ENCODE measurements around the gene ADPGK.

- no peak for TF ChIP-seq CTCF (conservative IDR thresholded peaks at IDR 0.05 in 1 of 2, IDR thresholded peaks at IDR 0.05 in 1 of 2; ENCODE audit: extremely low read depth in 1 of 2, insufficient read depth in 1 of 2, low read depth in 1 of 2, low read length in 2 of 2)
- TF ChIP-seq EZH2 (IDR thresholded peaks at IDR 0.05; ENCODE audit: borderline replicate concordance, low read length): no peak
These were observed 58.1 kb downstream of the ADPGK start for GRCh38 chr15:72725446-72725845.

Data from mammary epithelial cell (primary cell).